GM12801 (cell line): ENCODE measurements around the gene PCDHB3.

Experiments
- TF ChIP-seq, protein P1 (sequence below): IDR thresholded peaks from one replicate; pipeline ENCODE4 v1.5.1; 2011; ENCODE audit warnings: control low read depth; ENCODE audit not compliant: insufficient read length; ENCODE audit errors: extremely low read depth

PCDHB3 gene

DNA sequence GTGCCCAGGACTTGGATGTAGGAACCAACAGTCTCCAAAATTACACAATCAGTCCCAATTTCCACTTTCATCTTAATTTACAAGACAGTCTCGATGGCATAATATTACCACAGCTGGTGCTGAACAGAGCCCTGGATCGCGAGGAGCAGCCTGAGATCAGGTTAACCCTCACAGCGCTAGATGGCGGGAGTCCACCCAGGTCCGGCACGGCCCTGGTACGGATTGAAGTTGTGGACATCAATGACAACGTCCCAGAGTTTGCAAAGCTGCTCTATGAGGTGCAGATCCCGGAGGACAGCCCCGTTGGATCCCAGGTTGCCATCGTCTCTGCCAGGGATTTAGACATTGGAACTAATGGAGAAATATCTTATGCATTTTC is 5.0 kb upstream of the PCDHB3 start:
- TF ChIP-seq, protein P1, sequence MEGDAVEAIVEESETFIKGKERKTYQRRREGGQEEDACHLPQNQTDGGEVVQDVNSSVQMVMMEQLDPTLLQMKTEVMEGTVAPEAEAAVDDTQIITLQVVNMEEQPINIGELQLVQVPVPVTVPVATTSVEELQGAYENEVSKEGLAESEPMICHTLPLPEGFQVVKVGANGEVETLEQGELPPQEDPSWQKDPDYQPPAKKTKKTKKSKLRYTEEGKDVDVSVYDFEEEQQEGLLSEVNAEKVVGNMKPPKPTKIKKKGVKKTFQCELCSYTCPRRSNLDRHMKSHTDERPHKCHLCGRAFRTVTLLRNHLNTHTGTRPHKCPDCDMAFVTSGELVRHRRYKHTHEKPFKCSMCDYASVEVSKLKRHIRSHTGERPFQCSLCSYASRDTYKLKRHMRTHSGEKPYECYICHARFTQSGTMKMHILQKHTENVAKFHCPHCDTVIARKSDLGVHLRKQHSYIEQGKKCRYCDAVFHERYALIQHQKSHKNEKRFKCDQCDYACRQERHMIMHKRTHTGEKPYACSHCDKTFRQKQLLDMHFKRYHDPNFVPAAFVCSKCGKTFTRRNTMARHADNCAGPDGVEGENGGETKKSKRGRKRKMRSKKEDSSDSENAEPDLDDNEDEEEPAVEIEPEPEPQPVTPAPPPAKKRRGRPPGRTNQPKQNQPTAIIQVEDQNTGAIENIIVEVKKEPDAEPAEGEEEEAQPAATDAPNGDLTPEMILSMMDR: no peak

DNA sequence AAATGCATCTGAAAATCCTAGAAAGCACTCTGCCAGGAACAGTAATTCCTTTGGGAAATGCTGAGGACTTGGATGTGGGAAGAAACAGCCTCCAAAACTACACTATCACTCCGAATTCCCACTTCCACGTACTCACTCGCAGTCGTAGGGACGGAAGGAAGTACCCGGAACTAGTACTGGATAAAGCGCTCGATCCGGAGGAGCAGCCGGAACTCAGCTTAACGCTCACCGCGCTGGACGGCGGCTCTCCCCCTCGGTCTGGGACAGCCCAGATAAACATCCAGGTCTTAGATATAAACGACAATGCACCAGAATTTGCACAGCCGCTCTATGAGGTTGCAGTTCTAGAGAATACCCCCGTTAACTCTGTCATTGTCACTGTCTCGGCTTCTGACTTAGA is 786 bp downstream of the PCDHB3 start:
- TF ChIP-seq, protein P1: no peak

DNA sequence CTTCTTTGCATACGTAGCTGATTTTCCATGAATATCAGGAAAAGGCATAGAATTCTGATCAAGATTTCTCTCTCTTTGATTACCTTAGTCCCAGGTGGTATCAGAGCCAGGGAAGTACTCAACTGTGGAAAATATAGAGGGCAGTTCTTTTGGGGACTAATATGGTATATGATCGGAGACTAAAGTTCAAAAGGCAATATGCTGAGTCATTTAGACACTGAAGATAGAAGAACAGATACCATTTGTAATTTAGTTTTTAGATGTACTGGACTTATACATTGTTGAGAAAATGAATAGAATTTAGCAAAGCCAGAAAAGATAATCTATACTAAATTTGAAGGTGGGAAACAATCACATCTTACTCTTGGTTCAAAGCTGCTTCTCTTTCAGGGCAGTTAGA is 5.1 kb downstream of the PCDHB3 start:
- TF ChIP-seq, protein P1: no peak

DNA sequence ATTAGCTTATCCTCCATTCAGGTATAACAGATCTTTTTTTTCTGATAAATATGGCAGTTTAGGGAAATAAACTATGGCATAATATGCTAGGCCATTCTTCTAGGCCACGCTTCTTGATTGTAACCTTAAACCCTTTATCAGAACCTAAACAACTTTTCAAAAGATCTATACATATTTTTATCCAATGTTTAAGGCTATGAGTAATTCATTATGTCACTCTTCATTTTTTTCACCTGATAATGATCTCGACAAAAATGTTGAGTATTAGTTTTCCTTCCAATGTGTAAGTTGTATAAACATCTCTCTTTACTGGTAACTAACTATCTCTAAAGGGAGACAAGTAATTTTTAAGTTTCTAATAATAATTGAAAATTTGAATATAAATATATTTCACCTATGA is 19.0 kb downstream of the PCDHB3 start:
- TF ChIP-seq, protein P1: no peak

DNA sequence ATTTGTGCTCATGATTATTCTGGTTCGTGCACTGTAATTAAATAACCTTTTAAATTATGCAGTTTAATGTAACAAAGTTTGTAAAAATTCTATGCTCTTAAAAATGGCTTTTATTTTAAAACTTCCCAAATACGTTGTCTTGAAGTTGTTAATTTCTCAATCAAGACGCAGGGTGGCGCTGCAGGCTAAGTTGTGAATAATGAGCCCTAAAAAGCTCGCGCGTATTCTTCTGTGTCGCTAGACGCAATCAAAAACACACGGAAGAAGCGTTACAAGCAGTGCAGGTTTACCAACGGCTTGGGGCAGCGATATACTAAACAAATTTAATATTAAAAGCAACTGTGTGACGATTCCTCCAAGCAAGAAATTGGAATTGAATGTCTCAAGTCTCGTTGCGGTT is 21.3 kb downstream of the PCDHB3 start, which contains the start of gene PCDHB4:
TSS of gene PCDHB4 (plus strand) at position 256 of the 400 bp plus-strand sequence. CDS start 181 bp downstream, outside the sequence.
- TF ChIP-seq, protein P1: no peak

DNA sequence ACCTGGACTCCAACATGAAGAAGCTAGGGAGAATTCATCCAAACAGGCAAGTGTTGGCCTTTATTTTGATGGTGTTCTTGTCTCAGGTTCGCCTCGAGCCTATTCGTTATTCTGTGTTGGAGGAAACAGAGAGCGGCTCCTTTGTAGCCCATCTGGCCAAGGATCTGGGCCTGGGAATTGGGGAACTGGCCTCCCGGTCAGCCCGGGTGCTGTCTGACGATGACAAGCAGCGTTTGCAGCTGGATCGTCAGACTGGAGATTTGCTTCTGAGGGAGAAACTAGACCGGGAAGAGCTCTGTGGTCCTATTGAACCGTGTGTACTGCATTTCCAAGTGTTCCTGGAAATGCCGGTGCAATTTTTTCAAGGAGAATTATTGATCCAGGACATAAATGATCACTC is 21.7 kb downstream of the PCDHB3 start:
- TF ChIP-seq, protein P1: no peak

DNA sequence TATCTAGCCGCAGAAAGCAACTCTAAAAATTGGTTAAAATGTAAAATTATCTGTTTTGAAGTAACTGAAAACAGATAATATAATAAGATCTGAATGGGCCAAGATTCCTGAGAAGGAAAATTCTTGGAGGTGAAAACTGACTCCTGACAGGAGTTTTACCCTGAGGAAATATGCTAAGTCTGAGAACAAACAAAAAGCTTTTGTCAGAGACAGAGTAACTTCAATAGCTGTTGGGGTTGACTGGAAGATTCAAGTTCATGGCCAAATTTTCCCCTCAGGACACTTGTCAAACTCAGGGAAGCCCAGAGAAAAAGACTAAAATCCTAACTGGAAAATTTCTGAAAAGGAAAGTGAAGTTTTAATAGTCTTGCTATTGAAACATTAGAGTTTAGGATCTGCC is 27.0 kb downstream of the PCDHB3 start:
- TF ChIP-seq, protein P1: no peak

DNA sequence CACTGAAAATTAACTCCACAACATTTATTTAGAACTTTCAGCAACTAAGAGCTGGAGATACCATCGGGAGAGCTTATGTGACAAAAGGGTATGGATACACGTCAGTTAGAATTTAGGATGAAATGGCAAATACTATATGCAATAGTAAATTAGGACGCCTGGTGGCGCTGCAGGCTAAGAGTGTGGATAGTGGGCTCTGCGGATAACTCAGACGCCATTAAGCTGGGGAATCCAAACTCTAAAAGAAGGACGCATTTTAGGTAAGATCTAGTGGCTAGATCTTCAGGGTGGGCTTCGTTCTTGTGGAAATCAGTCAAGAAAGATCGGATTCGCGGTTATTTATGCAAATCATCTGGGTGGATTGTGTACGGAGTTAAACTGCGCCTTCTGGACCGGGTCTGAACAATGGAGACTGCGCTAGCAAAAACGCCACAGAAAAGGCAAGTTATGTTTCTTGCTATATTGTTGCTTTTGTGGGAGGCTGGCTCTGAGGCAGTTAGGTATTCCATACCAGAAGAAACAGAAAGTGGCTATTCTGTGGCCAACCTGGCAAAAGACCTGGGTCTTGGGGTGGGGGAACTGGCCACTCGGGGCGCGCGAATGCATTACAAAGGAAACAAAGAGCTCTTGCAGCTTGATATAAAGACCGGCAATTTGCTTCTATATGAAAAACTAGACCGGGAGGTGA is 34.9 kb downstream of the PCDHB3 start, which contains the start of gene PCDHB5:
TSS of gene PCDHB5 (plus strand) at position 177 of the 688 bp plus-strand sequence. CDS start at position 406, 229 bp downstream.
- TF ChIP-seq, protein P1: no peak
